Measurements from ENCODE around the gene SPAG9.
A peak's percentile ranks its signal among the peaks of the same experiment; 100 is the strongest.
"Not testable (repeated sequence)": the region's sequence is repeated elsewhere in the genome, so short reads cannot be mapped to it uniquely, and the experiment has no call there.

The SPAG9 gene

DNA sequence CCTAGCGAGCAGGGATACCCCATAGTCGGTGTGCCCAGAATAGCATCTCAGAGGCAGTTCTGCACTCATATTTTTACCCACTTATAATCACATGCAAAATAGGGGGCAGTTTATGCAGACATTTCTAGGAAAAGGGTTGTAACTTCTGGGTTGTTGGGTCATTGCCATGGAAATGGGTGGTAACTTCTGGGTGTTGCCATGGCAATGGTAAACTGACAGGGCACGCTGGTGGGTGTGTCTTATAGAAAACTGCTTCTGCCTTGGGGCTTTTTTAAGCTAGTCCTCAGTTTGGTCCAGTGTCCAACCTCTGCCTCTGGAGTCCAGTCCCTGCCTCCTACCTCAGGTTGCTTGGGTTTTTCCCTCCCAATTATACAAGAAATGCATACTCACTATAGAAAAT, 7.4 kb upstream of the SPAG9 start:
- H3K4me3 ChIP-seq (ENCODE audit: low read length) = no peak overlapping the region
- no peaks in the 10 kb centered on the region for H3K9me3 ChIP-seq (ENCODE audit: control insufficient read depth, insufficient read depth, low read length)
- no peaks in the 10 kb centered on the region for H3K9me2 ChIP-seq (replicated peaks; ENCODE audit: control insufficient read depth, low read length)
- H3K4me2 ChIP-seq (ENCODE audit: low read length) = no peak overlapping the region
- TF ChIP-seq, protein P1, sequence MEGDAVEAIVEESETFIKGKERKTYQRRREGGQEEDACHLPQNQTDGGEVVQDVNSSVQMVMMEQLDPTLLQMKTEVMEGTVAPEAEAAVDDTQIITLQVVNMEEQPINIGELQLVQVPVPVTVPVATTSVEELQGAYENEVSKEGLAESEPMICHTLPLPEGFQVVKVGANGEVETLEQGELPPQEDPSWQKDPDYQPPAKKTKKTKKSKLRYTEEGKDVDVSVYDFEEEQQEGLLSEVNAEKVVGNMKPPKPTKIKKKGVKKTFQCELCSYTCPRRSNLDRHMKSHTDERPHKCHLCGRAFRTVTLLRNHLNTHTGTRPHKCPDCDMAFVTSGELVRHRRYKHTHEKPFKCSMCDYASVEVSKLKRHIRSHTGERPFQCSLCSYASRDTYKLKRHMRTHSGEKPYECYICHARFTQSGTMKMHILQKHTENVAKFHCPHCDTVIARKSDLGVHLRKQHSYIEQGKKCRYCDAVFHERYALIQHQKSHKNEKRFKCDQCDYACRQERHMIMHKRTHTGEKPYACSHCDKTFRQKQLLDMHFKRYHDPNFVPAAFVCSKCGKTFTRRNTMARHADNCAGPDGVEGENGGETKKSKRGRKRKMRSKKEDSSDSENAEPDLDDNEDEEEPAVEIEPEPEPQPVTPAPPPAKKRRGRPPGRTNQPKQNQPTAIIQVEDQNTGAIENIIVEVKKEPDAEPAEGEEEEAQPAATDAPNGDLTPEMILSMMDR (IDR thresholded peaks at IDR 0.05; ENCODE audit: low read depth, low read length, poor library complexity, severe bottlenecking) = no peak
- TF ChIP-seq EZH2phosphoT487 (IDR thresholded peaks at IDR 0.05; ENCODE audit: borderline replicate concordance, low read length) = no peak
- H3K27me3 ChIP-seq (ENCODE audit: control insufficient read depth, low read length) = peaks cover 2% of the 10 kb centered on the region; the same call in 1 of the 2 replicates
- no peak overlapping the region for H3K27ac ChIP-seq (ENCODE audit: low read depth, low read length)
- H3F3A ChIP-seq (ENCODE audit: control insufficient read depth, insufficient read depth) = 0 out of 2 replicates have a peak, but pooled peaks cover 2% of the 10 kb centered on the region
- no peaks in the 10 kb centered on the region for H3K79me2 ChIP-seq (ENCODE audit: control insufficient read depth, low read length)
- H3K36me3 ChIP-seq (ENCODE audit: control insufficient read depth, low read length) = no peaks in the 10 kb centered on the region
- peaks cover 3% of the 10 kb centered on the region; the same call in 1 of the 2 replicates for H3K4me1 ChIP-seq (ENCODE audit: control insufficient read depth, low read length)
- H4K20me1 ChIP-seq (ENCODE audit: control insufficient read depth, insufficient read depth, low read depth, low read length) = no peaks in the 10 kb centered on the region

DNA sequence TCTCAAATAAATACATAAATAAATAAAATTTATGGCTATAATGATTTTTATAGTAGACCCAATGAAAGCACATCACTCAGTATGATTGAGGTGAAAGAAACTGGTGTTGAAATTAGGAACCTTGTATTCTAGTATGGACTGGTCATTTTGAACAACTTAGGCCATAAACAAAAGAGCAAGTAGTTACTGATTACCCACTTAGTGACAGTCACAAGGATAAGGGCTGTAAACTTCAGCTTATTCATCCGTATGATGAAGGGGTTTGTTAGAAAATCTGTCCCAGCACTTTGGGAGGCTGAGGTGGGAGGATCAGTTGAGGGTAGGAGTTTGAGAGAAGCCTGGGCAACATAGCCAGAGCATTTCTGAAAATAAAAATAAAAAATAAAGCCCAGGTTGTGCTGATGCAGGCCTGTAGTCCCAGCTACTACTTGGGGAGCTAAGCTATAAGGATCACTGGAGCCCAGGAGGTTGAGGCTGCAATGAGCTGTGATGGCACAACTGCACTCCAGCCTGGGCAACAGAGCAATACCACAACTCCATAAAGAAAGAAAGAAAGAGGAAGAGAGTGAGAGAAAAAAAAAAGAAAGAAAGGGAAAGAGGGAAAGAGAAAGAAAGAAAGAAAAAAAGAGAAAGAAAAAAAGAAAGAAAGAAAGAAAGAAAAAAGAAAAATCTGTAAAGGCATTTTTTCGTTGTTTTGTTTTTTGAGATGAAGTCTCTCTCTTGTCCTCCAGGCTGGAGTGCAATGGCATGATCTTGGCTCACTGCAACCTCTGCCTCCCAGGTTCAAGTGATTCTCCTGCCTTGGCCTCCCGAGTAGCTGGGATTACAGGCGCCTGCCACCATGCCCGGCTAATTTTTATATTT, 4.2 kb upstream of the SPAG9 start:
- H3K9me2 ChIP-seq (replicated peaks; ENCODE audit: control insufficient read depth, low read length) = no peaks in the 10 kb centered on the region
- peaks cover 14% of the 10 kb centered on the region for H3K79me2 ChIP-seq (ENCODE audit: control insufficient read depth, low read length)
- H3K4me3 ChIP-seq (ENCODE audit: low read length) = no peak overlapping the region
- peaks cover 15% of the 10 kb centered on the region for H3K4me1 ChIP-seq (ENCODE audit: control insufficient read depth, low read length)
- H3F3A ChIP-seq (ENCODE audit: control insufficient read depth, insufficient read depth) = 0 out of 2 replicates have a peak, but pooled peaks cover 2% of the 10 kb centered on the region
- no peaks in the 10 kb centered on the region for H3K27me3 ChIP-seq (ENCODE audit: control insufficient read depth, low read length)
- H3K36me3 ChIP-seq (ENCODE audit: control insufficient read depth, low read length) = no peaks in the 10 kb centered on the region
- no peaks in the 10 kb centered on the region for H3K9me3 ChIP-seq (ENCODE audit: control insufficient read depth, insufficient read depth, low read length)
- TF ChIP-seq, protein P1 (IDR thresholded peaks at IDR 0.05; ENCODE audit: low read depth, low read length, poor library complexity, severe bottlenecking) = no peak
- no peak for TF ChIP-seq EZH2phosphoT487 (IDR thresholded peaks at IDR 0.05; ENCODE audit: borderline replicate concordance, low read length)
- no peaks in the 10 kb centered on the region for H4K20me1 ChIP-seq (ENCODE audit: control insufficient read depth, insufficient read depth, low read depth, low read length)
- H3K4me2 ChIP-seq (ENCODE audit: low read length) = no peak overlapping the region
- no peak overlapping the region for H3K27ac ChIP-seq (ENCODE audit: low read depth, low read length)

DNA sequence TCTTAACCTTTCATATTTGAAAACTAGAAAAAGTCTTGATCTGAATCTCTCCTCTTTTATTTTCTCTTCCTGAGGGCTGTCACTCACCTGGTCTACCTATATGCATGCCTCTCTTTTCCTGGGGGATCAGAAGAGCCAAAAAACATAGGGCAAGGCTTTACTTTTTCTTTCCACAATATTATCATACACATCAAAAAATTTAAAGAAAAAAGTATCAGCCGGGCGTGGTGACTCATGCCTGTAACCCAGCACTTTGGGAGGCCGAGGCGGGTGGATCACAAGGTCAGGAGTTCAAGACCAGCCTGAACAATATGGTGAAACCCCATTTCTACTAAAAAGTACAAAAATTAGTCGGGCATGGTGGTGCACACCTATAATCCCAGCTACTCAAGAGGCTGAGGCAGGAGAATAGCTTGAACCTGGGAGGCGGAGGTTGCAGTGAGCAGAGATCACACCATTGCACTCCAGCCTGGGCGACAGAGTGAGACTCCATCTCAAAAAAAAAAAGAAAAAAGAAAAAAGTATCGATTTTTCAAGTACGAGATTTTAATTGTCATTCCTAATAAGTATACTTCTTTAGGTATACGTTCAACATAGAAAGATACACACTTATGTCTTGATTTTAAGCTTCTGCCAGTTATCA, 1.9 kb upstream of the SPAG9 start:
- H3K4me3 ChIP-seq (ENCODE audit: low read length) = peak overlapping the region; percentile 83; the same call in 1 of the 2 replicates

More for the DNA sequence above, 1.9 kb upstream of the SPAG9 start:
- Histone ChIP-seq H3K79me2 (ENCODE audit: control insufficient read depth, low read length) (peaks cover 36% of the 10 kb centered on the region), H3K4me1 (ENCODE audit: control insufficient read depth, low read length) (peaks cover 27% of the 10 kb centered on the region), H3K4me2 (ENCODE audit: low read length) (peak overlapping the region; percentile 94; the same call in 1 of the 2 replicates), H4K20me1 (ENCODE audit: control insufficient read depth, insufficient read depth, low read depth, low read length) (peaks cover 11% of the 10 kb centered on the region)
- H3K36me3 ChIP-seq (ENCODE audit: control insufficient read depth, low read length); H3K9me3 ChIP-seq (ENCODE audit: control insufficient read depth, insufficient read depth, low read length); H3K27ac ChIP-seq (ENCODE audit: low read depth, low read length); H3K27me3 ChIP-seq (ENCODE audit: control insufficient read depth, low read length); H3F3A ChIP-seq (ENCODE audit: control insufficient read depth, insufficient read depth); H3K9me2 ChIP-seq (replicated peaks; ENCODE audit: control insufficient read depth, low read length): not testable (repeated sequence)
